Lower leg skin (tissue), 4 donors: Measurements from ENCODE around the gene STPG1. TPM values are rescaled to one million over a fixed set of nuclear protein-coding genes. Genes with fewer than 3 reads are reported as not detected.

Experiments
- DNase-seq, 2 donors: peaks; one replicate each; pipeline ENCODE4 v3.0.0-alpha.2; 2019; ENCODE audit warnings: low spot score in 2 of 2
- H3K4me3 ChIP-seq: fragments of 200-600 bp; sonication (generic); 2 replicates; pipeline ENCODE4 v1.5.1; 2017; ENCODE audit warnings: mild to moderate bottlenecking, low read depth; ENCODE audit not compliant: poor library complexity, severe bottlenecking
- CTCF ChIP-seq, 3 donors: fragments of 450-650 bp; IDR thresholded peaks; one replicate each; pipeline ENCODE4 v1.5.1; 2016; ENCODE audit warnings: antibody characterized with exemption in 3 of 3, mild to moderate bottlenecking in 3 of 3, moderate library complexity in 2 of 3
- POLR2A ChIP-seq, 2 donors: fragments of 450-650 bp; IDR thresholded peaks; one replicate each; pipeline ENCODE4 v1.6.1; 2016 to 2017; ENCODE audit warnings: antibody characterized with exemption in 2 of 2, mild to moderate bottlenecking in 1 of 2, moderate library complexity in 1 of 2
- WGBS, 2 donors: methylation state at CpG; one replicate each; pipeline ENCODE4 v1.1.5; 2018; 5-methylcytosine and 5-hydroxymethylcytosine counted together
- intact Hi-C: fragments of 100-400 bp; cut with DNase I; formaldehyde crosslinking; loops from one replicate; pipeline ENCODE4 v1.15.0; 2023; ENCODE audit warnings: low total_unique reads
- total RNA-seq, 4 donors: library from RNA; depleted of rRNA; stranded (reverse); fragments of >200 nt; gene quantifications; one replicate each; pipeline ENCODE4 v1.1.0, GENCODE V29; 2016

STPG1 gene
- total RNA-seq, 4 donors from 2014 or later, result 3.6 to 8.5 (median 6.4) TPM

GRCh38 chr1:24412408-24412807, 1.2 kb downstream of the STPG1 start:
- no peak for DNase-seq
- WGBS, 2 donors, result 83 to 87% methylated on average over 1 of the region's 1 CpG
- TF ChIP-seq CTCF (IDR thresholded peaks at IDR 0.05), result no peak
- TF ChIP-seq POLR2A (IDR thresholded peaks at IDR 0.05), result no peak
- no peak overlapping the region for H3K4me3 ChIP-seq
- intact Hi-C loops, result no loop called here

GRCh38 chr1:24411963-24412362, 1.6 kb downstream of the STPG1 start:
- DNase-seq, result no peak
- TF ChIP-seq CTCF (IDR thresholded peaks at IDR 0.05) (no peak), POLR2A (IDR thresholded peaks at IDR 0.05) (no peak)
- intact Hi-C loops, result no loop called here
- WGBS, 2 donors, result 71 to 73% methylated on average over 6 of the region's 6 CpGs
- no peak overlapping the region for H3K4me3 ChIP-seq

- no peak for TF ChIP-seq CTCF (IDR thresholded peaks at IDR 0.05)
- no peak for TF ChIP-seq POLR2A (IDR thresholded peaks at IDR 0.05)
- no peak for DNase-seq
- intact Hi-C loops, result no loop called here
- H3K4me3 ChIP-seq, result no peak overlapping the region
- WGBS, 2 donors, result 92 to 96% methylated on average over 7 of the region's 7 CpGs
Measured at GRCh38 chr1:24410750-24411149, 2.8 kb downstream of the STPG1 start.

- 42 to 53% methylated on average over 3 of the region's 3 CpGs for WGBS, 2 donors
Measured at GRCh38 chr1:24409535-24409934, 4.0 kb downstream of the STPG1 start.

GRCh38 chr1:24406788-24407187, 6.8 kb downstream of the STPG1 start:
- DNase-seq, result no peak
- H3K4me3 ChIP-seq, result no peak overlapping the region
- TF ChIP-seq CTCF (IDR thresholded peaks at IDR 0.05), result no peak
- TF ChIP-seq POLR2A (IDR thresholded peaks at IDR 0.05), result no peak
- intact Hi-C loops, result no loop called here
- WGBS, 2 donors, result 70 to 94% methylated on average over 1 of the region's 1 CpG

More at GRCh38 chr1:24409535-24409934, 4.0 kb downstream of the STPG1 start:
- intact Hi-C loops, result no loop called here
- no peak for DNase-seq
- no peak overlapping the region for H3K4me3 ChIP-seq
- TF ChIP-seq POLR2A (IDR thresholded peaks at IDR 0.05) (no peak), CTCF (IDR thresholded peaks at IDR 0.05) (no peak)

GRCh38 chr1:24403806-24404205, 9.8 kb downstream of the STPG1 start:
- intact Hi-C loops, result no loop called here
- TF ChIP-seq CTCF (IDR thresholded peaks at IDR 0.05), result no peak
- no peak for DNase-seq
- no peak overlapping the region for H3K4me3 ChIP-seq
- WGBS, 2 donors, result 81 to 82% methylated on average over 4 of the region's 4 CpGs
